Inflammatory macrophage treated with lipopolysaccharide for 1 hour (primary cell): Measurements from ENCODE around the gene MIOX.

Source experiments
- DNase-seq, 2 donors: peaks; one replicate each; pipeline ENCODE4 v3.0.0-alpha.2; 2020 to 2022

Gene MIOX

GRCh38 chr22:50473855-50474671 is 12.6 kb upstream of the MIOX start:
- peak in 1 of 2 donors; percentile 37 for DNase-seq

- peak; percentile 83 to 93 for DNase-seq
Measured at GRCh38 chr22:50474710-50475651, 11.7 kb upstream of the MIOX start, which contains the start of gene SBF1. Gene SBF1, minus strand, starts transcription at chr22:50475035. Its CDS starts 195 bp downstream, at chr22:50474840.

GRCh38 chr22:50475652-50476002 is 11.0 kb upstream of the MIOX start:
- no peak for DNase-seq

- DNase-seq, result no peak
Measured at GRCh38 chr22:50476868-50477267, 9.8 kb upstream of the MIOX start.

GRCh38 chr22:50477923-50478322 is 8.7 kb upstream of the MIOX start:
- DNase-seq, result no peak

- DNase-seq, result peak in 1 of 2 donors; percentile 30
Measured at GRCh38 chr22:50479721-50480120, 6.9 kb upstream of the MIOX start.

GRCh38 chr22:50481045-50481439 is 5.6 kb upstream of the MIOX start:
- no peak for DNase-seq

- no peak for DNase-seq
Measured at GRCh38 chr22:50481440-50482106, 5.1 kb upstream of the MIOX start, which contains the start of gene ADM2. Gene ADM2, plus strand, starts transcription at chr22:50481543. Its CDS starts 305 bp downstream, at chr22:50481848.

GRCh38 chr22:50482107-50483074 is 4.3 kb upstream of the MIOX start:
- no peak for DNase-seq

- no peak for DNase-seq
Measured at GRCh38 chr22:50483106-50483505, 3.6 kb upstream of the MIOX start.

GRCh38 chr22:50483556-50483955 is 3.1 kb upstream of the MIOX start:
- DNase-seq, result no peak

- DNase-seq, result no peak
Measured at GRCh38 chr22:50483977-50484853, 2.4 kb upstream of the MIOX start.

- DNase-seq, result no peak
Measured at GRCh38 chr22:50485221-50486131, 1.2 kb upstream of the MIOX start.

GRCh38 chr22:50487290-50488005 is 789 bp downstream of the MIOX start:
- DNase-seq, result no peak

- DNase-seq, result no peak
Measured at GRCh38 chr22:50488006-50488677, 1.5 kb downstream of the MIOX start.

GRCh38 chr22:50488886-50489285 is 2.2 kb downstream of the MIOX start:
- no peak for DNase-seq

- DNase-seq, result no peak
Measured at GRCh38 chr22:50489363-50490243, 2.9 kb downstream of the MIOX start.
